Mammary epithelial cell (primary cell): ENCODE measurements around the gene VWA3B.

ENCODE experiments used
- CTCF ChIP-seq, 2 donors: IDR thresholded peaks in 1 of 2; conservative IDR thresholded peaks in 1 of 2; 2 replicates each; pipeline ENCODE4 v1.5.1; 2011 to 2012; ENCODE audit warnings: inconsistent platforms in 2 of 2, low read length in 2 of 2, mild to moderate bottlenecking in 2 of 2, control low read depth in 1 of 2, low read depth in 1 of 2; ENCODE audit not compliant: insufficient read depth in 1 of 2; ENCODE audit errors: extremely low read depth in 1 of 2
- EZH2 ChIP-seq: IDR thresholded peaks from 2 replicates; pipeline ENCODE4 v1.6.1; 2012; ENCODE audit warnings: low read length, inconsistent platforms, borderline replicate concordance

DNA sequence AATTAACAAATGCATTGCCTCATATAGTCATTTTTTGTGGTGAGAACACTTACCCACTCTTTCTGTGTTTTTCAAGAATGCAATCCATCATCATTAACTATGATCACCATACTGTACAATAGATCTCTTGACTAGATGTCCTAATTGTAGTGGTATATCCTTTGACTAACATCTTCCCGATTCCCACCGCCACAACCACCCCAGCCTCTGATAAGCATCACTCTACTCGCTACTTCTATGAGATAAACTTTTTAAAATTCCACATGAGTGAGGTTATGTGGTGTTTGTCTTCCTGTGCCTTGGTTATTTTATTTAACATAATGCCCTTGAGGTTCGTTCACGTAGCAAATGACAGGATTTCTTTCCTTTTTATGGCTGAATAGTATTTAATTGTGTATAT is 6.6 kb downstream of the VWA3B start:
- TF ChIP-seq CTCF (conservative IDR thresholded peaks at IDR 0.05 in 1 of 2, IDR thresholded peaks at IDR 0.05 in 1 of 2; ENCODE audit: extremely low read depth in 1 of 2, insufficient read depth in 1 of 2, low read depth in 1 of 2, low read length in 2 of 2) (no peak), EZH2 (no peak)
